Measurements from ENCODE around the gene ARHGEF4.

- TF ChIP-seq CTCF (conservative IDR thresholded peaks at IDR 0.05) (no peak), EZH2 (IDR thresholded peaks at IDR 0.05; ENCODE audit: low read depth) (no peak)
These were observed 3.8 kb downstream of the ARHGEF4 start for GRCh38 chr2:130840506-130840905.
